Esophagus (tissue), 2 donors: ENCODE data around the gene SSH2. TPM values are rescaled to one million over a fixed set of nuclear protein-coding genes. Genes with fewer than 3 reads are reported as not detected.
A peak's percentile ranks its signal among the peaks of the same experiment; 100 is the strongest.
"Not testable (repeated sequence)": the region's sequence is repeated elsewhere in the genome, so short reads cannot be mapped to it uniquely, and the experiment has no call there.

Experiments
- H3K27ac ChIP-seq, 2 donors: one replicate each; pipeline ENCODE4 v1.5.1; 2013; ENCODE audit warnings: low read depth in 2 of 2, mild to moderate bottlenecking in 2 of 2, inconsistent platforms in 1 of 2, low read length in 1 of 2, moderate library complexity in 1 of 2
- H3K27me3 ChIP-seq, 2 donors: one replicate each; pipeline ENCODE4 v1.6.1; 2013; ENCODE audit warnings: low read length in 2 of 2, control low read depth in 1 of 2, mild to moderate bottlenecking in 1 of 2; ENCODE audit not compliant: insufficient read depth in 2 of 2, control insufficient read depth in 1 of 2
- H3K36me3 ChIP-seq, 2 donors: one replicate each; pipeline ENCODE4 v1.6.1; 2013; ENCODE audit warnings: low read length in 1 of 2; ENCODE audit not compliant: control insufficient read depth in 2 of 2, insufficient read depth in 2 of 2
- H3K4me1 ChIP-seq, 2 donors: one replicate each; pipeline ENCODE4 v1.6.1; 2013; ENCODE audit warnings: low read length in 1 of 2; ENCODE audit not compliant: control insufficient read depth in 2 of 2, insufficient read depth in 2 of 2
- H3K4me3 ChIP-seq, 2 donors: one replicate each; pipeline ENCODE4 v1.5.1; 2013; ENCODE audit warnings: low read length in 2 of 2, mild to moderate bottlenecking in 2 of 2, low read depth in 1 of 2, moderate library complexity in 1 of 2
- H3K9me3 ChIP-seq, 2 donors: one replicate each; pipeline ENCODE4 v1.6.1; 2013; ENCODE audit warnings: mild to moderate bottlenecking in 2 of 2, low read depth in 1 of 2, low read length in 1 of 2, moderate library complexity in 1 of 2; ENCODE audit not compliant: control insufficient read depth in 2 of 2, insufficient read depth in 1 of 2
- WGBS, 2 donors: extraction: QIAGEN DNeasy Blood & Tissue Kit; methylation state at CpG; one replicate each; pipeline ENCODE4 v1.1.7; 2013; 5-methylcytosine and 5-hydroxymethylcytosine counted together
- polyA plus RNA-seq, 2 donors: library from polyadenylated mRNA; stranded (reverse); fragments of 200-250 nt; gene quantifications; one replicate each; pipeline ENCODE4 v1.2.3, GENCODE V29; 2013
- donor health status: healthy with polysubstance abuse.
- donor health status: Bipolar disorder and iron deficiency.

Gene SSH2
- polyA plus RNA-seq = 10 to 100 TPM in 1 of 2 donors, 1 to 10 TPM in 1; 9.1 to 15.3 TPM

- Histone ChIP-seq H3K4me1 (peaks cover 0 to 2% of the 10 kb centered on the region in 2 donors), H3K27me3 (no peaks in the 10 kb centered on the region), H3K4me3 (peak within 1 kb of the TSS; percentile 63 to 96), H3K36me3 (no peaks in the 10 kb centered on the region), H3K27ac (peak within 1 kb of the TSS; percentile 88 to 96), H3K9me3 (no peaks in the 10 kb centered on the region)
- WGBS, 2 donors = 0% methylated on average over 43 to 71 of the region's 71 CpGs
Observed at GRCh38 chr17:29929533-29930408, at the start of gene SSH2. SSH2 (minus strand) TSS chr17:29930228; CDS start chr17:29930000, 228 bp downstream.

- Histone ChIP-seq H3K4me1 (no peaks in the 10 kb centered on the region), H3K4me3 (no peak overlapping the region), H3K36me3 (no peaks in the 10 kb centered on the region), H3K9me3 (no peaks in the 10 kb centered on the region), H3K27ac (no peak overlapping the region), H3K27me3 (no peaks in the 10 kb centered on the region)
- WGBS, 2 donors = 40 to 61% methylated on average over 1 of the region's 1 CpG
Observed at GRCh38 chr17:29977836-29978235, 47.8 kb upstream of the SSH2 start.

DNA sequence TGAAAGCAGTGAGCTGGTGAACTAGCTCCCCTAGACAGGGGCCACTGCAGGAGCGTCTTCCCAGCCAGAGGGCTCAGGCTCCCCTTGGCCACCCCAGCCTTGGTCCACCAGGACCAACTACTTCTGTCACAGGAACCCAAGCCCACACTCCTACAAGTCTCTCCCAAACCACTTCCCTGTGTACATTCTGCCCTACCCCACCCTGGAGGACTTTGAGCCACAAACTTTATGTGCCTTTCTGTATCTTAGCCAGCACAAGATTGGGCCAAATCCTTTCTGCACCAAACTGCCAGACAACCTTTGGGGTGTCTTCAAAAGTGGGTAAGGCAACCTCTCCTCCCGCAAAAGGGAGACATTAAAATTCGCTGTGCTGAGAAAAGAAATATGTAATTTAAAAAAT, 43.0 kb upstream of the SSH2 start:
- Histone ChIP-seq H3K27ac (no peak overlapping the region), H3K27me3 (no peaks in the 10 kb centered on the region), H3K36me3 (no peaks in the 10 kb centered on the region), H3K4me3 (no peak overlapping the region), H3K4me1 (no peaks in the 10 kb centered on the region), H3K9me3 (no peaks in the 10 kb centered on the region)
- WGBS, 2 donors = 89 to 95% methylated on average over 3 of the region's 3 CpGs

DNA sequence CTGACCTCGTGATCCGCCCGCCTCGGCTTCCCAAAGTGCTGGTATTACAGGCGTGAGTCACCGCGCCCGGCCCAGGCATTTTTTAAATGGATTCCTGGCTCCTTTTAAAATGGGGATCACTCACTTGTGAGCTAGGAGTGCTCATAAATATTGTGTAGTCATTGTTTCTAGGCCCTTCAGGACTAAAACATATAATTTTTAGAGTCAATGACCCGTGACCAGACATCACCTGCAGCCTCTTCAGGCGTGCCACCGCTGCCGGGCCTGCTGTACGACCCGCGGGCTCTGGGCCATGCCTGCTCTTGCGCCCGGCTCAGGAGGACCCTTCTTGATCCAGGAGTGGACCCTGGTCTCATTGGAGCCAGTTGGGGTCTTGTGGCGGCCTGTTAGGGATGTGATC, 42.2 kb upstream of the SSH2 start:
- Histone ChIP-seq H3K27me3 (no peaks in the 10 kb centered on the region), H3K27ac (no peak overlapping the region), H3K36me3 (no peaks in the 10 kb centered on the region), H3K9me3 (no peaks in the 10 kb centered on the region), H3K4me1 (no peaks in the 10 kb centered on the region), H3K4me3 (no peak overlapping the region)
- WGBS, 2 donors = 94 to 95% methylated on average over 18 of the region's 18 CpGs

DNA sequence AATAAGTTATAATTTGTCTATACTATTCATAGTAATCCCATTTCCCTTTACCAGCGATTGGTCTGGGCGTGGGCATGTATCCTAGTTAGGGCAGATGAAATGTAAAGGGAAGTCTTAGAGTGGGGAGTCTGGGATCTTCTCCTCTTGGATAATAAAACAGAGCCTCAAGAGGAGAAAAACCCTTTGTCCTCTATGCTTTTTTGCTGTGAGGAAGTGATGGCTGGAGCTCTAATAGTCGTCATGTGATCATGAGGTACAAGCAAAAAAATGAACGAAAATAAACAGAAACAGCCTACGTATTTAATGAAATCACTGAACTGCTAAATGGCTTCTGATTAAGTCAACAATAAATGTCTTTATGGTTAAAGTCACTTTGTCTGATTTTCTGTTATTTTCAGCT, 38.2 kb upstream of the SSH2 start:
- no peaks in the 10 kb centered on the region for H3K9me3 ChIP-seq
- WGBS, 2 donors = 83 to 85% methylated on average over 5 of the region's 5 CpGs
- H3K27ac ChIP-seq = no peak overlapping the region
- H3K27me3 ChIP-seq = no peaks in the 10 kb centered on the region
- H3K4me1 ChIP-seq = no peaks in the 10 kb centered on the region
- H3K36me3 ChIP-seq = no peaks in the 10 kb centered on the region
- H3K4me3 ChIP-seq = no peak overlapping the region

- Histone ChIP-seq H3K9me3 (no peaks in the 10 kb centered on the region), H3K27me3 (no peaks in the 10 kb centered on the region), H3K4me3 (no peak overlapping the region), H3K4me1 (no peaks in the 10 kb centered on the region), H3K36me3 (no peaks in the 10 kb centered on the region), H3K27ac (no peak overlapping the region)
- WGBS, 2 donors = 90 to 100% methylated on average over 2 of the region's 2 CpGs
Observed at GRCh38 chr17:29962656-29963055, 32.6 kb upstream of the SSH2 start.

- no peak overlapping the region for H3K4me3 ChIP-seq
- no peak overlapping the region for H3K27ac ChIP-seq
- H3K4me1 ChIP-seq = no peaks in the 10 kb centered on the region
- WGBS, 2 donors = 76 to 79% methylated on average over 4 of the region's 4 CpGs
- H3K27me3 ChIP-seq = no peaks in the 10 kb centered on the region
- no peaks in the 10 kb centered on the region for H3K36me3 ChIP-seq
- H3K9me3 ChIP-seq = no peaks in the 10 kb centered on the region
Observed at GRCh38 chr17:29959658-29960337, 29.8 kb upstream of the SSH2 start.

DNA sequence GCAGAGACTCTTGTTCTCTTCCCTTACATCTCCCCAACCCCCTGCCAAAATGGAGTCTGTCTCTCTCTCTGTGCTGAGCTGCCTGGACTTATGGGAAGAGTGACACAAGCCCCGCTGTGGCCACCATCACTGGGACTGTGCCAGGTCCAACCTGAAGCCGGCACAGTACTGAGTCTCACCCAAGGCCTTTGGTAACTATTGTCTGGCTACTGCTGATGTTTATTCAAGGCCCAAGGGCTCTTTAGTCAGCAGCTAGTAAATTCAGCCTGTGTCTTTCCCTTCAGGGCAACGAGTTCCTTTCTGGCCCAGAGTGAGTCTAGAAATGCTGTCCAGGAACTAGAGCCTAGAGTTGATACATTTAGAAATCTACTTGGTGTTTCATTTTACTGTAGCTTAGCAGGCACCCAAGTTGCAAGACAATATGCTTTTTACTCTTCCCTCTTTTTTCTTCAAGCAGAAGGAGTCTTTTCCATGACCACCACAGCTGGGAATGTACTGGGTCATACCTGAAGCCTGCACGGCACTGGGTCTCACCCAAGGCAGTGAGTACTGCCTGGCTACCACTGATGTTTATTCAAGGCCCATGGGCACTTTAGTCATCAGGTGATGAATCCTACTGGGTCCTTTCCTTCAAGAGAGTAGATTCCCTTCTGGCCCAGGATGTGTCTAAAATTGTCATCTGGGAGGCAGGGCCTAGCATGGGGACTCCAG, 29.1 kb upstream of the SSH2 start:
- Histone ChIP-seq H3K27ac (no peak overlapping the region), H3K4me3 (no peak overlapping the region), H3K4me1 (no peaks in the 10 kb centered on the region), H3K27me3 (no peaks in the 10 kb centered on the region), H3K36me3 (no peaks in the 10 kb centered on the region), H3K9me3 (peaks cover 0 to 5% of the 10 kb centered on the region in 2 donors)
- 66 to 69% methylated on average over 4 of the region's 4 CpGs for WGBS, 2 donors

GRCh38 chr17:29957488-29957887, 27.5 kb upstream of the SSH2 start:
- not testable (repeated sequence) for H3K4me1 ChIP-seq, H3K27ac ChIP-seq, H3K4me3 ChIP-seq, H3K36me3 ChIP-seq, H3K27me3 ChIP-seq, H3K9me3 ChIP-seq
- 90 to 98% methylated on average over 1 of the region's 1 CpG for WGBS, 2 donors
